A549 (cell line): Measurements from ENCODE around the gene ZBED4.

Experiments used
- BCL3 ChIP-seq: fragments of >200 bp; sonication (Bioruptor Twin); formaldehyde crosslinking; IDR thresholded peaks from 3 replicates; pipeline ENCODE4 v1.6.1; 2016
- CBX8 ChIP-seq: fragments of 200-600 bp; sonication (generic); IDR thresholded peaks from 2 replicates; pipeline ENCODE4 v1.6.1; 2016
- CHD4 ChIP-seq: fragments of 200-600 bp; sonication (generic); IDR thresholded peaks from 2 replicates; pipeline ENCODE4 v1.6.1; 2016; ENCODE audit warnings: antibody characterized with exemption, mild to moderate bottlenecking, borderline replicate concordance
- CTCF ChIP-seq: fragments of >200 bp; sonication (Bioruptor Twin); formaldehyde crosslinking; IDR thresholded peaks from 3 replicates; pipeline ENCODE4 v1.5.1; 2016
- ELK1 ChIP-seq: fragments of 150-350 bp; IDR thresholded peaks from 2 replicates; pipeline ENCODE4 v1.6.1; 2014; ENCODE audit warnings: low read depth, mild to moderate bottlenecking, low read length
- ESRRA ChIP-seq: fragments of 150-350 bp; IDR thresholded peaks from 2 replicates; pipeline ENCODE4 v1.6.1; 2014; ENCODE audit warnings: mild to moderate bottlenecking, low read length, borderline replicate concordance
- MYC ChIP-seq: IDR thresholded peaks from 2 replicates; pipeline ENCODE4 v1.6.1; 2012; ENCODE audit warnings: mild to moderate bottlenecking, inconsistent platforms, low read length, improper control_type of control experiment, borderline replicate concordance
- PHF8 ChIP-seq: fragments of 200-600 bp; sonication (generic); IDR thresholded peaks from 2 replicates; pipeline ENCODE4 v1.6.1; 2016; ENCODE audit warnings: low read depth, mild to moderate bottlenecking, antibody characterized with exemption, moderate library complexity, borderline replicate concordance
- POLR2A ChIP-seq: IDR thresholded peaks from 2 replicates; pipeline ENCODE4 v1.6.1; 2012; ENCODE audit warnings: mild to moderate bottlenecking, low read length
- RAD21 ChIP-seq, 2 experiments: fragments of >200 bp in 1 of 2; sonication (Bioruptor Twin) in 1 of 2; formaldehyde crosslinking in 1 of 2; IDR thresholded peaks in 1 of 2; conservative IDR thresholded peaks in 1 of 2; 2 replicates in 1 of 2; 3 replicates in 1 of 2; pipeline ENCODE4 v1.6.1; 2012 to 2018; ENCODE audit warnings: inconsistent platforms in 1 of 2
- ZNF302 ChIP-seq: fragments of 250-450 bp; sonication (Bioruptor Pico); IDR thresholded peaks from 2 replicates; pipeline ENCODE4 v1.9.0; 2021; ENCODE audit warnings: inconsistent platforms, mild to moderate bottlenecking, moderate library complexity
- ZSCAN20 ChIP-seq: fragments of 250-450 bp; sonication (Bioruptor Pico); IDR thresholded peaks from 2 replicates; pipeline ENCODE4 v1.8.0; 2022; ENCODE audit warnings: mild to moderate bottlenecking, moderate library complexity

GRCh38 chr22:49887702-49888101 lies 34.1 kb downstream of the ZBED4 start:
- TF ChIP-seq POLR2A = no peak
- no peak for TF ChIP-seq CTCF
- no peak for TF ChIP-seq CBX8
- no peak for TF ChIP-seq PHF8
- no peak for TF ChIP-seq ZSCAN20
- no peak for TF ChIP-seq ELK1
- no peak for TF ChIP-seq MYC
- no peak for TF ChIP-seq CHD4
- TF ChIP-seq RAD21 (conservative IDR thresholded peaks at IDR 0.05 in 1 of 2, IDR thresholded peaks at IDR 0.05 in 1 of 2) = no peak
- TF ChIP-seq BCL3 = no peak
- TF ChIP-seq ESRRA = no peak
- TF ChIP-seq ZNF302 (CRISPR knock-in tag) = no peak
